GM19043 (cell line): Measurements from ENCODE around the gene KEAP1.
"Not testable (repeated sequence)": the region's sequence is repeated elsewhere in the genome, so short reads cannot be mapped to it uniquely, and the experiment has no call there.

ENCODE experiments used
- ATAC-seq: cut with Tn5 transposase; IDR thresholded peaks from one replicate; pipeline ENCODE4 v1.9.1; 2021; ENCODE audit warnings: low read depth; ENCODE audit not compliant: unreplicated experiment

KEAP1 gene

GRCh38 chr19:10500247-10500592, 2.9 kb downstream of the KEAP1 start:
- no peak for ATAC-seq

GRCh38 chr19:10499550-10500246, 3.5 kb downstream of the KEAP1 start:
- ATAC-seq, result no peak

GRCh38 chr19:10497371-10497770, 5.8 kb downstream of the KEAP1 start:
- ATAC-seq, result no peak

GRCh38 chr19:10491472-10492047, 11.6 kb downstream of the KEAP1 start:
- ATAC-seq, result no peak

- no peak for ATAC-seq
Measured at GRCh38 chr19:10486551-10486950, 16.6 kb downstream of the KEAP1 start.

GRCh38 chr19:10478903-10479384, 24.2 kb downstream of the KEAP1 start:
- ATAC-seq, result no peak

GRCh38 chr19:10478476-10478875, 24.7 kb downstream of the KEAP1 start:
- no peak for ATAC-seq

- ATAC-seq, result no peak
Measured at GRCh38 chr19:10474962-10475451, 28.1 kb downstream of the KEAP1 start.

- ATAC-seq, result no peak
Measured at GRCh38 chr19:10473192-10473591, 30.0 kb downstream of the KEAP1 start.

- ATAC-seq, result no peak
Measured at GRCh38 chr19:10471909-10472308, 31.2 kb downstream of the KEAP1 start.

- ATAC-seq, result no peak
Measured at GRCh38 chr19:10468133-10468532, 35.0 kb downstream of the KEAP1 start.

- ATAC-seq, result no peak
Measured at GRCh38 chr19:10467104-10467706, 36.0 kb downstream of the KEAP1 start.

- ATAC-seq, result no peak
Measured at GRCh38 chr19:10464456-10464855, 38.7 kb downstream of the KEAP1 start.

GRCh38 chr19:10462557-10462956, 40.6 kb downstream of the KEAP1 start:
- ATAC-seq, result no peak

GRCh38 chr19:10462042-10462441, 41.1 kb downstream of the KEAP1 start:
- ATAC-seq, result not testable (repeated sequence)

GRCh38 chr19:10461047-10461949, 41.9 kb downstream of the KEAP1 start:
- peak; percentile 86 for ATAC-seq

- ATAC-seq, result no peak
Measured at GRCh38 chr19:10460714-10461046, 42.5 kb downstream of the KEAP1 start.

- ATAC-seq, result not testable (repeated sequence)
Measured at GRCh38 chr19:10458733-10459132, 44.4 kb downstream of the KEAP1 start.

- no peak for ATAC-seq
Measured at GRCh38 chr19:10454267-10454666, 48.9 kb downstream of the KEAP1 start.

GRCh38 chr19:10453852-10454251, 49.3 kb downstream of the KEAP1 start:
- ATAC-seq, result no peak
